GM21526 (cell line): Measurements from ENCODE around the gene SEC22A.

Experiments
- ATAC-seq: cut with Tn5 transposase; IDR thresholded peaks from one replicate; pipeline ENCODE4 v1.9.1; 2021; ENCODE audit warnings: moderate library complexity; ENCODE audit not compliant: unreplicated experiment, low FRiP score

Gene SEC22A

GRCh38 chr3:123262226-123262625 lies 60.5 kb downstream of the SEC22A start:
- ATAC-seq, result no peak

GRCh38 chr3:123262868-123263267 lies 61.1 kb downstream of the SEC22A start:
- ATAC-seq, result no peak

GRCh38 chr3:123263941-123264340 lies 62.2 kb downstream of the SEC22A start:
- ATAC-seq, result no peak

- no peak for ATAC-seq
Observed at GRCh38 chr3:123267821-123268220, 66.1 kb downstream of the SEC22A start.

- ATAC-seq, result no peak
Observed at GRCh38 chr3:123270818-123271217, 69.1 kb downstream of the SEC22A start.

- no peak for ATAC-seq
Observed at GRCh38 chr3:123271466-123272159, 69.9 kb downstream of the SEC22A start.

- ATAC-seq, result no peak
Observed at GRCh38 chr3:123272547-123272946, 70.8 kb downstream of the SEC22A start.

- ATAC-seq, result no peak
Observed at GRCh38 chr3:123275691-123276090, 73.9 kb downstream of the SEC22A start.

GRCh38 chr3:123276346-123277006 lies 74.7 kb downstream of the SEC22A start:
- no peak for ATAC-seq

GRCh38 chr3:123277106-123277505 lies 75.4 kb downstream of the SEC22A start:
- ATAC-seq, result no peak

GRCh38 chr3:123278446-123278845 lies 76.7 kb downstream of the SEC22A start:
- ATAC-seq, result no peak

- no peak for ATAC-seq
Observed at GRCh38 chr3:123279121-123279520, 77.4 kb downstream of the SEC22A start.

- ATAC-seq, result no peak
Observed at GRCh38 chr3:123281406-123281805, 79.7 kb downstream of the SEC22A start.

- no peak for ATAC-seq
Observed at GRCh38 chr3:123281929-123282328, 80.2 kb downstream of the SEC22A start.

GRCh38 chr3:123282461-123282860 lies 80.7 kb downstream of the SEC22A start:
- no peak for ATAC-seq

- ATAC-seq, result no peak
Observed at GRCh38 chr3:123283074-123283473, 81.3 kb downstream of the SEC22A start.

GRCh38 chr3:123283657-123284398 lies 82.1 kb downstream of the SEC22A start:
- ATAC-seq, result no peak

GRCh38 chr3:123284399-123285010 lies 82.8 kb downstream of the SEC22A start:
- ATAC-seq, result no peak

- ATAC-seq, result no peak
Observed at GRCh38 chr3:123285066-123285465, 83.3 kb downstream of the SEC22A start.

- ATAC-seq, result no peak
Observed at GRCh38 chr3:123285479-123285878, 83.7 kb downstream of the SEC22A start.

- no peak for ATAC-seq
Observed at GRCh38 chr3:123285931-123286307, 84.2 kb downstream of the SEC22A start.
